H1 (cell line): ENCODE data around the gene SMG7. TPM values are rescaled to one million over a fixed set of nuclear protein-coding genes. Genes with fewer than 3 reads are reported as not detected.

ENCODE experiments used
- CTCF ChIA-PET: fragments of 300-600 bp; sonication (Branson Sonifier 250); formaldehyde crosslinking; loops from one replicate; lab custom pipeline; 2021; ENCODE audit not compliant: partially characterized antibody; lab: Charles Lee
- POLR2A ChIA-PET: fragments of 300-600 bp; sonication (Branson Sonifier 250); formaldehyde crosslinking; loops from one replicate; lab custom pipeline; 2021; ENCODE audit warnings: inconsistent platforms; ENCODE audit not compliant: partially characterized antibody; lab: Charles Lee
- DNase-seq, 2 experiments: peaks; one replicate each; pipeline versions ENCODE4 v3.0.0 to v3.0.0-alpha.2; 2010 to 2022; ENCODE audit warnings: low spot score in 2 of 2, low read depth in 1 of 2, mixed read lengths in 1 of 2
- FAIRE-seq: peaks from 2 replicates; lab custom pipeline; 2011; peaks lifted over from hg19 to GRCh38; lab: Jason Lieb, UNC
- H2AFZ ChIP-seq: 2 replicates; pipeline ENCODE4 v1.8.1; 2012; ENCODE audit warnings: low read length, inconsistent platforms
- H2AK5ac ChIP-seq: 2 replicates; pipeline ENCODE4 v1.6.1; 2013; ENCODE audit warnings: low read depth, low read length
- H2BK120ac ChIP-seq: replicated peaks from 2 replicates; pipeline ENCODE3; 2013; ENCODE audit warnings: low read depth, low read length, inconsistent platforms
- H2BK12ac ChIP-seq: 2 replicates; pipeline ENCODE4 v1.6.1; 2013; ENCODE audit warnings: low read depth, low read length
- H2BK15ac ChIP-seq: 2 replicates; pipeline ENCODE4 v1.6.1; 2013; ENCODE audit warnings: low read length
- H2BK20ac ChIP-seq: 2 replicates; pipeline ENCODE4 v1.6.1; 2013; ENCODE audit warnings: low read length
- H2BK5ac ChIP-seq: 2 replicates; pipeline ENCODE4 v1.6.1; 2013; ENCODE audit warnings: low read depth, low read length
- H3K14ac ChIP-seq: 2 replicates; pipeline ENCODE4 v1.6.1; 2013; ENCODE audit warnings: inconsistent platforms; ENCODE audit not compliant: insufficient read length
- H3K18ac ChIP-seq: 2 replicates; pipeline ENCODE4 v1.6.1; 2013; ENCODE audit warnings: low read length; ENCODE audit errors: extremely low read depth
- H3K23ac ChIP-seq: 2 replicates; pipeline ENCODE4 v1.6.1; 2013; ENCODE audit warnings: inconsistent platforms; ENCODE audit not compliant: insufficient read length
- H3K23me2 ChIP-seq: 2 replicates; pipeline ENCODE4 v1.6.1; 2013; ENCODE audit warnings: low read depth, low read length
- H3K27ac ChIP-seq: 2 replicates; pipeline ENCODE4 v1.6.1; 2011; ENCODE audit warnings: low read depth, low read length, inconsistent platforms
- H3K27me3 ChIP-seq, 4 experiments: replicated peaks in 1 of 4; 1 replicate in 1 of 4; 2 replicates in 3 of 4; pipeline versions ENCODE4 v1.6.1 to v1.8.1; 2011 to 2013; ENCODE audit warnings: low read length in 3 of 4, mild to moderate bottlenecking in 3 of 4, inconsistent platforms in 2 of 4, mixed read lengths in 2 of 4, moderate library complexity in 1 of 4; ENCODE audit not compliant: control insufficient read depth in 3 of 4, insufficient read depth in 3 of 4; ENCODE audit errors: extremely low read depth in 1 of 4
- H3K36me3 ChIP-seq, 4 experiments: 2 replicates each; pipeline versions ENCODE4 v1.6.1 to v1.8.1; 2011 to 2013; ENCODE audit warnings: mild to moderate bottlenecking in 4 of 4, low read length in 3 of 4, moderate library complexity in 2 of 4, control low read depth in 1 of 4, inconsistent platforms in 1 of 4; ENCODE audit not compliant: insufficient read depth in 4 of 4, control insufficient read depth in 2 of 4
- H3K4ac ChIP-seq: replicated peaks from 2 replicates; pipeline ENCODE3; 2013; ENCODE audit warnings: low read length, low read depth, mixed read lengths, inconsistent platforms; ENCODE audit not compliant: insufficient read length
- H3K4me1 ChIP-seq, 4 experiments: replicated peaks in 1 of 4; 1 replicate in 1 of 4; 2 replicates in 3 of 4; pipeline versions ENCODE4 v1.6.1 to v1.8.1; 2011 to 2013; ENCODE audit warnings: low read length in 3 of 4, inconsistent platforms in 2 of 4, mixed read lengths in 1 of 4; ENCODE audit not compliant: insufficient read depth in 4 of 4, control insufficient read depth in 3 of 4
- H3K4me2 ChIP-seq, 2 experiments: 2 replicates each; pipeline versions ENCODE4 v1.6.1 to v1.8.1; 2011 to 2013; ENCODE audit warnings: low read depth in 2 of 2, low read length in 2 of 2, control low read depth in 1 of 2, inconsistent platforms in 1 of 2, mild to moderate bottlenecking in 1 of 2; ENCODE audit not compliant: insufficient read depth in 1 of 2
- H3K4me3 ChIP-seq, 4 experiments: fragments of 200-600, 300-600 bp in 1 of 4; sonication (generic), shearing (Covaris generic), sonication (Bioruptor Twin) in 1 of 4; 2 replicates each; pipeline versions ENCODE4 v1.5.1 to v1.8.1; 2011 to 2016; ENCODE audit warnings: low read length in 4 of 4, low read depth in 3 of 4, control low read depth in 2 of 4, inconsistent platforms in 2 of 4, mild to moderate bottlenecking in 2 of 4, mixed read lengths in 1 of 4, moderate library complexity in 1 of 4; ENCODE audit not compliant: insufficient read depth in 2 of 4; ENCODE audit errors: extremely low read depth in 1 of 4
- H3K56ac ChIP-seq: replicated peaks from 2 replicates; pipeline ENCODE3; 2013; ENCODE audit warnings: low read depth, mild to moderate bottlenecking, mixed read lengths, low read length, inconsistent platforms; ENCODE audit not compliant: insufficient read length
- H3K79me1 ChIP-seq: 2 replicates; pipeline ENCODE4 v1.6.1; 2013; ENCODE audit warnings: low read depth, low read length, control low read depth
- H3K79me2 ChIP-seq, 2 experiments: 2 replicates each; pipeline versions ENCODE4 v1.6.1 to v1.8.1; 2012 to 2013; ENCODE audit warnings: low read length in 2 of 2, mild to moderate bottlenecking in 2 of 2, inconsistent platforms in 1 of 2; ENCODE audit not compliant: insufficient read depth in 2 of 2, control insufficient read depth in 1 of 2
- H3K9ac ChIP-seq, 4 experiments: replicated peaks in 1 of 4; 1 replicate in 1 of 4; 2 replicates in 3 of 4; pipeline versions ENCODE4 v1.6.1 to v1.8.1; 2011 to 2013; ENCODE audit warnings: low read depth in 3 of 4, low read length in 3 of 4, control low read depth in 2 of 4, mild to moderate bottlenecking in 2 of 4, moderate library complexity in 2 of 4, inconsistent platforms in 1 of 4; ENCODE audit errors: extremely low read depth in 1 of 4
- H3K9me3 ChIP-seq, 2 experiments: 2 replicates each; pipeline versions ENCODE4 v1.6.1 to v1.8.1; 2012 to 2013; ENCODE audit warnings: mild to moderate bottlenecking in 2 of 2, moderate library complexity in 2 of 2, control low read depth in 1 of 2, inconsistent platforms in 1 of 2, low read depth in 1 of 2, low read length in 1 of 2, mixed read lengths in 1 of 2; ENCODE audit not compliant: insufficient read depth in 2 of 2
- H4K20me1 ChIP-seq, 2 experiments: replicated peaks in 1 of 2; 2 replicates each; pipeline versions ENCODE3 to v1.8.1; 2011 to 2013; ENCODE audit warnings: inconsistent platforms in 2 of 2, low read length in 2 of 2, mild to moderate bottlenecking in 1 of 2; ENCODE audit not compliant: insufficient read depth in 2 of 2, control insufficient read depth in 1 of 2
- H4K5ac ChIP-seq: 2 replicates; pipeline ENCODE4 v1.6.1; 2013; ENCODE audit warnings: low read length, low read depth, mixed read lengths, inconsistent platforms; ENCODE audit not compliant: insufficient read length
- H4K8ac ChIP-seq: 2 replicates; pipeline ENCODE4 v1.8.0; 2013; ENCODE audit warnings: mild to moderate bottlenecking, moderate library complexity, low read length, inconsistent platforms; ENCODE audit not compliant: insufficient read depth; ENCODE audit errors: extremely low read depth
- H4K91ac ChIP-seq: replicated peaks from 2 replicates; pipeline ENCODE3; 2013; ENCODE audit warnings: low read length, mixed read lengths, inconsistent platforms; ENCODE audit not compliant: insufficient read length
- BCL11A ChIP-seq, 2 experiments: IDR thresholded peaks; one replicate each; pipeline ENCODE4 v1.6.1; 2011; ENCODE audit warnings: low read depth in 2 of 2, low read length in 2 of 2, mild to moderate bottlenecking in 2 of 2
- MAFK ChIP-seq: IDR thresholded peaks from 2 replicates; pipeline ENCODE4 v1.6.1; 2012; ENCODE audit warnings: low read depth, mild to moderate bottlenecking, improper control_type of control experiment, low read length
- NANOG ChIP-seq: IDR thresholded peaks from 2 replicates; pipeline ENCODE4 v1.6.1; 2011; ENCODE audit warnings: low read length, low read depth, mild to moderate bottlenecking, inconsistent platforms; ENCODE audit not compliant: insufficient read depth, poor library complexity, severe bottlenecking
- SP1 ChIP-seq: IDR thresholded peaks from 2 replicates; pipeline ENCODE4 v1.6.1; 2011; ENCODE audit warnings: low read depth, low read length
- SP2 ChIP-seq: IDR thresholded peaks from 2 replicates; pipeline ENCODE4 v1.6.1; 2012; ENCODE audit warnings: mild to moderate bottlenecking, low read length, inconsistent platforms
- TAF1 ChIP-seq: IDR thresholded peaks from 2 replicates; pipeline ENCODE4 v1.6.1; 2011; ENCODE audit warnings: mild to moderate bottlenecking, low read depth, low read length
- WGBS, 2 experiments: shearing (Covaris generic) in 1 of 2; methylation state at CpG; one replicate each; pipeline versions ENCODE4 v1.1.6 to v1.1.7; 2013 to 2015; ENCODE audit warnings: low lambda C conversion rate in 2 of 2, mixed read lengths in 2 of 2, inconsistent platforms in 1 of 2, low coverage in 1 of 2, missing lambda C conversion rate in 1 of 2; ENCODE audit not compliant: insufficient replicate concordance in 2 of 2, insufficient coverage in 1 of 2, insufficient read length in 1 of 2; ENCODE audit errors: extremely low coverage in 1 of 2, missing lambda C conversion rate in 1 of 2; 5-methylcytosine and 5-hydroxymethylcytosine counted together
- polyA plus RNA-seq, 7 experiments: library from polyadenylated mRNA; depleted of rRNA in 3 of 7; stranded (reverse) in 5 of 7; unstranded in 2 of 7; fragments of >200 nt in 5 of 7; fragments of 200-250 nt in 2 of 7; gene quantifications; 1 replicate in 5 of 7; 2 replicates in 1 of 7; 4 replicates in 1 of 7; pipeline versions ENCODE4 v1.2.1 to v1.2.3, GENCODE V29; 2011 to 2013; ENCODE audit warnings: missing spikeins in 2 of 7, mixed read lengths in 2 of 7
- total RNA-seq: library from RNA; stranded (reverse); fragmentation: NEBNext Ultra II Directional; extraction: Animal tissue kit (Norgen Biotek cat#: 25700); gene quantifications from 2 replicates; pipeline ENCODE4 v1.2.1, GENCODE V29; 2021

The SMG7 gene
- total and polyA plus RNA-seq, 2 of the 8 experiments (the other 6 are each of a cell fraction or from before 2014, with no cell fraction given), result 39.3 to 65.6 TPM

DNA sequence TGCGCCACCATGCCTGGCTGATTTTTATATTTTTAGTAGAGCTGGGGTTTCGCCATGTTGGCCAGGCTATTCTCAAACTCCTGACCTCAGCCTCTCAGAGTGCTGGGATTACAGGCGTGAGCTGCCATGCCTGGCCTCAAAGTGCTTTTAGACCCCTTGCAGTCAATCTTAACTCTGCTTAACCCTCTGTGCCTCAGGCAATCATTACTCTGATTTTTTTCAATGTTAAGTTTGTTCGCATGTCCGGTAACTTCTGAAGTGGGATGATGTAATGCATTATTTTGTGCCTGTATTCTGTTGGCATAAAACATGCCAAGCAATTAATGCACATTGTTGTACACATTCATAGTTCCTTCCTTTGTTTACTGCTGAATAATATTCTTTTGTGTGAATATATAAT lies 18.6 kb downstream of the SMG7 start:
- Histone ChIP-seq H2BK120ac (no peak overlapping the region), H3K4me1 (peaks cover 0 to 2% (median 0%) of the 10 kb centered on the region in 4 experiments; a peak in 2 of 7 replicates), H3K23me2 (no peaks in the 10 kb centered on the region), H3K4ac (no peak overlapping the region), H3K4me3 (no peak overlapping the region), H4K91ac (no peak overlapping the region), H3K79me1 (peaks cover 5% of the 10 kb centered on the region; the same call in 1 of the 2 replicates), H3K27me3 (no peaks in the 10 kb centered on the region), H3K4me2 (no peak overlapping the region), H3K27ac (no peak overlapping the region), H2BK15ac (no peak overlapping the region), H3K36me3 (no peaks in the 10 kb centered on the region), H4K8ac (no peak overlapping the region), H2BK12ac (no peak overlapping the region), H3K79me2 (peaks cover 13 to 95% of the 10 kb centered on the region in 2 experiments), H2BK5ac (no peak overlapping the region), H3K14ac (no peak overlapping the region), H3K56ac (no peak overlapping the region), H4K20me1 (peaks cover 0 to 6% of the 10 kb centered on the region in 2 experiments), H3K9me3 (no peaks in the 10 kb centered on the region), H3K18ac (no peak overlapping the region), H3K9ac (no peak overlapping the region), H2AFZ (no peak overlapping the region), H4K5ac (no peak overlapping the region), H3K23ac (no peak overlapping the region), H2AK5ac (no peak overlapping the region), H2BK20ac (no peak overlapping the region)
- WGBS, 2 experiments, result 93% methylated on average over 5 of the region's 5 CpGs; no CpG with 5 or more reads in 1 of the 2 experiments
- no peak for TF ChIP-seq SP1
- no peak for TF ChIP-seq TAF1
- no peak for TF ChIP-seq BCL11A (IDR thresholded peaks at IDR 0.05; ENCODE audit: low read depth in 2 of 2, low read length in 2 of 2)
- TF ChIP-seq MAFK, result no peak
- TF ChIP-seq NANOG, result no peak
- TF ChIP-seq SP2, result no peak
- FAIRE-seq (no peak), DNase-seq (no peak)
- POLR2A ChIA-PET, result no interaction called here
- CTCF ChIA-PET, result no interaction called here
